ENCODE data around the gene FGR. TPM values are rescaled to one million over a fixed set of nuclear protein-coding genes. Genes with fewer than 3 reads are reported as not detected.

FGR gene
- total and polyA plus RNA-seq, 2 of the 13 experiments (the other 11 are each of a cell fraction or from before 2014, with no cell fraction given), result not detected

DNA sequence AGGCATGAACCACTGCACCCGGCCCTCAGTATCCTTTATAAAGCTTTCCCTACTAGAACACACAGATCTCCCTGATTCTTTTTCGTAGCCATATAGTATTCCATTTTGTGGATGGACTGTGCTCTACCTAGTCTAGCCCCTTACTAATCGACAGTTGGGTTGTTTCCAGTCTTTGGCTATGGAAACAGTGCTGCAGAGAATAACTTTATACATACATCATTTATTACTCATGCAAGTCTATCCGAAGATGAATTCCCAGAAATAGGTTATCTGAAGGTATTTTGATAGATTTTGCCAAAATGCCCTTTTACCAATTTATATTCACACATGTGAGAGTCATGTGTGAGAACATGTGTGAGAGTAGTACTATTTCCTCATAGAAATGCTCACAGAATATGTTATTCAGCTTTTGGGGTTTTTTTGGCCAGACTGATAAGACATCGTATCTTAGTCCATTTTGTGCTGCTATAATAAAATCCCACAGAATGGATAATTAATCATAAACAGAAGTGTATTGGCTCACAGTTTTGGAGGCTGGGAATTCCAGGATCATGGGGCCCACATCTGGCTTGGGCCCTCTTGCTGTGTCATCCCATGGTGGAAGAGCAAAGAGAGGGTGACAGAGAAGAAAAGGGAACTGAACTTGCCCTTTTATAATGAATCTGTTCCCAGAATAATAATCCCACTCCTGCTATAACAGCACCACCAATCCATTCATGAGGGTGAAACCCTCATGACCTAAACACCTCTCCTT is 17.3 kb upstream of the FGR start (continued):
- TF ChIP-seq, protein P1, sequence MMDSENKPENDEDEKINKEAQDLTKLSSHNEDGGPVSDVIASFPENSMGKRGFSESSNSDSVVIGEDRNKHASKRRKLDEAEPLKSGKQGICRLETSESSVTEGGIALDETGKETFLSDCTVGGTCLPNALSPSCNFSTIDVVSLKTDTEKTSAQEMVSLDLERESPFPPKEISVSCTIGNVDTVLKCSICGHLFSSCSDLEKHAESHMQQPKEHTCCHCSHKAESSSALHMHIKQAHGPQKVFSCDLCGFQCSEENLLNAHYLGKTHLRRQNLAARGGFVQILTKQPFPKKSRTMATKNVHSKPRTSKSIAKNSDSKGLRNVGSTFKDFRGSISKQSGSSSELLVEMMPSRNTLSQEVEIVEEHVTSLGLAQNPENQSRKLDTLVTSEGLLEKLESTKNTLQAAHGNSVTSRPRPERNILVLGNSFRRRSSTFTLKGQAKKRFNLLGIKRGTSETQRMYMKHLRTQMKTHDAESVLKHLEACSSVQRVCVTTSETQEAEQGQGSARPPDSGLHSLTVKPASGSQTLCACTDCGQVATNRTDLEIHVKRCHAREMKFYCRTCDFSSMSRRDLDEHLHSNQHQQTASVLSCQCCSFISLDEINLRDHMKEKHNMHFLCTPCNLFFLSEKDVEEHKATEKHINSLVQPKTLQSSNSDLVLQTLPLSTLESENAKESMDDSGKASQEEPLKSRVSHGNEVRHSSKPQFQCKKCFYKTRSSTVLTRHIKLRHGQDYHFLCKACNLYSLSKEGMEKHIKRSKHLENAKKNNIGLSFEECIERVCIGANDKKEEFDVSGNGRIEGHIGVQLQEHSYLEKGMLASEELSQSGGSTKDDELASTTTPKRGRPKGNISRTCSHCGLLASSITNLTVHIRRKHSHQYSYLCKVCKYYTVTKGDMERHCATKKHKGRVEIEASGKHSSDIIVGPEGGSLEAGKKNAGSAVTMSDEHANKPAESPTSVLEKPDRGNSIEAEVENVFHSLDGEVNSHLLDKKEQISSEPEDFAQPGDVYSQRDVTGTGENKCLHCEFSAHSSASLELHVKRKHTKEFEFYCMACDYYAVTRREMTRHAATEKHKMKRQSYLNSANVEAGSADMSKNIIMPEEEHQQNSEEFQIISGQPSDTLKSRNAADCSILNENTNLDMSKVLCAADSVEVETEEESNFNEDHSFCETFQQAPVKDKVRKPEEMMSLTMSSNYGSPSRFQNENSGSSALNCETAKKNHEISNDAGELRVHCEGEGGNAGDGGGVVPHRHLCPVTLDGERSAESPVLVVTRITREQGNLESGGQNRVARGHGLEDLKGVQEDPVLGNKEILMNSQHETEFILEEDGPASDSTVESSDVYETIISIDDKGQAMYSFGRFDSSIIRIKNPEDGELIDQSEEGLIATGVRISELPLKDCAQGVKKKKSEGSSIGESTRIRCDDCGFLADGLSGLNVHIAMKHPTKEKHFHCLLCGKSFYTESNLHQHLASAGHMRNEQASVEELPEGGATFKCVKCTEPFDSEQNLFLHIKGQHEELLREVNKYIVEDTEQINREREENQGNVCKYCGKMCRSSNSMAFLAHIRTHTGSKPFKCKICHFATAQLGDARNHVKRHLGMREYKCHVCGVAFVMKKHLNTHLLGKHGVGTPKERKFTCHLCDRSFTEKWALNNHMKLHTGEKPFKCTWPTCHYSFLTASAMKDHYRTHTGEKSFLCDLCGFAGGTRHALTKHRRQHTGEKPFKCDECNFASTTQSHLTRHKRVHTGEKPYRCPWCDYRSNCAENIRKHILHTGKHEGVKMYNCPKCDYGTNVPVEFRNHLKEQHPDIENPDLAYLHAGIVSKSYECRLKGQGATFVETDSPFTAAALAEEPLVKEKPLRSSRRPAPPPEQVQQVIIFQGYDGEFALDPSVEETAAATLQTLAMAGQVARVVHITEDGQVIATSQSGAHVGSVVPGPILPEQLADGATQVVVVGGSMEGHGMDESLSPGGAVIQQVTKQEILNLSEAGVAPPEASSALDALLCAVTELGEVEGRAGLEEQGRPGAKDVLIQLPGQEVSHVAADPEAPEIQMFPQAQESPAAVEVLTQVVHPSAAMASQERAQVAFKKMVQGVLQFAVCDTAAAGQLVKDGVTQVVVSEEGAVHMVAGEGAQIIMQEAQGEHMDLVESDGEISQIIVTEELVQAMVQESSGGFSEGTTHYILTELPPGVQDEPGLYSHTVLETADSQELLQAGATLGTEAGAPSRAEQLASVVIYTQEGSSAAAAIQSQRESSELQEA (CRISPR knock-in tag; IDR thresholded peaks at IDR 0.05; ENCODE audit: not compliant biosample characterization), result no peak
- no peak for TF ChIP-seq RNF219 (CRISPR knock-in tag; IDR thresholded peaks at IDR 0.05)
- TF ChIP-seq, protein P2, sequence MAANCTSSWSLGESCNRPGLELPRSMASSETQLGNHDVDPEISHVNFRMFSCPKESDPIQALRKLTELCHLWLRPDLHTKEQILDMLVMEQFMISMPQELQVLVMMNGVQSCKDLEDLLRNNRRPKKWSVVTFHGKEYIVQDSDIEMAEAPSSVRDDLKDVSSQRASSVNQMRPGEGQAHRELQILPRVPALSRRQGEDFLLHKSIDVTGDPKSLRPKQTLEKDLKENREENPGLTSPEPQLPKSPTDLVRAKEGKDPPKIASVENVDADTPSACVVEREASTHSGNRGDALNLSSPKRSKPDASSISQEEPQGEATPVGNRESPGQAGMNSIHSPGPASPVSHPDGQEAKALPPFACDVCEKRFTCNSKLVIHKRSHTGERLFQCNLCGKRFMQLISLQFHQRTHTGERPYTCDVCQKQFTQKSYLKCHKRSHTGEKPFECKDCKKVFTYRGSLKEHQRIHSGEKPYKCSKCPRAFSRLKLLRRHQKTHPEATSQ (CRISPR knock-in tag; IDR thresholded peaks at IDR 0.05; ENCODE audit: borderline replicate concordance), result no peak
- TF ChIP-seq ZNF3 (CRISPR knock-in tag; IDR thresholded peaks at IDR 0.05), result no peak
- TF ChIP-seq, protein P3, sequence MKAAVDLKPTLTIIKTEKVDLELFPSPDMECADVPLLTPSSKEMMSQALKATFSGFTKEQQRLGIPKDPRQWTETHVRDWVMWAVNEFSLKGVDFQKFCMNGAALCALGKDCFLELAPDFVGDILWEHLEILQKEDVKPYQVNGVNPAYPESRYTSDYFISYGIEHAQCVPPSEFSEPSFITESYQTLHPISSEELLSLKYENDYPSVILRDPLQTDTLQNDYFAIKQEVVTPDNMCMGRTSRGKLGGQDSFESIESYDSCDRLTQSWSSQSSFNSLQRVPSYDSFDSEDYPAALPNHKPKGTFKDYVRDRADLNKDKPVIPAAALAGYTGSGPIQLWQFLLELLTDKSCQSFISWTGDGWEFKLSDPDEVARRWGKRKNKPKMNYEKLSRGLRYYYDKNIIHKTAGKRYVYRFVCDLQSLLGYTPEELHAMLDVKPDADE (CRISPR knock-in tag; IDR thresholded peaks at IDR 0.05), result no peak
